Superior temporal gyrus (tissue), 1 donor: ENCODE measurements around the gene HOXB4.

Experiments used
- DNase-seq: peaks from one replicate; pipeline ENCODE4 v3.0.0-alpha.2; 2016; ENCODE audit errors: extremely low spot score

Gene HOXB4

GRCh38 chr17:48615047-48615962, 37.2 kb upstream of the HOXB4 start, which contains the start of gene HOXB8:
Gene HOXB8 (minus strand): TSS chr17:48615292. CDS start chr17:48614704, 588 bp downstream.
- no peak for DNase-seq

GRCh38 chr17:48613862-48614694, 35.9 kb upstream of the HOXB4 start:
- DNase-seq: no peak

GRCh38 chr17:48612854-48613691, 34.9 kb upstream of the HOXB4 start:
- DNase-seq: no peak

- no peak for DNase-seq
These were observed 34.3 kb upstream of the HOXB4 start for GRCh38 chr17:48612456-48612853.

- no peak for DNase-seq
These were observed 33.7 kb upstream of the HOXB4 start for GRCh38 chr17:48611681-48612455.

GRCh38 chr17:48611213-48611612, 33.1 kb upstream of the HOXB4 start:
- DNase-seq: no peak

- DNase-seq: no peak
These were observed 32.4 kb upstream of the HOXB4 start, which contains the start of gene HOXB7 for GRCh38 chr17:48610282-48611211. Gene HOXB7 (minus strand): TSS chr17:48611017. CDS start chr17:48610918, 99 bp downstream.

GRCh38 chr17:48609759-48610281, 31.7 kb upstream of the HOXB4 start:
- DNase-seq: no peak

- no peak for DNase-seq
These were observed 30.9 kb upstream of the HOXB4 start for GRCh38 chr17:48609033-48609432.

GRCh38 chr17:48608494-48608834, 30.3 kb upstream of the HOXB4 start:
- no peak for DNase-seq

- DNase-seq: no peak
These were observed 28.9 kb upstream of the HOXB4 start for GRCh38 chr17:48606892-48607614.

GRCh38 chr17:48605991-48606891, 28.1 kb upstream of the HOXB4 start:
- DNase-seq: no peak

GRCh38 chr17:48605409-48605919, 27.3 kb upstream of the HOXB4 start:
- DNase-seq: no peak

GRCh38 chr17:48604770-48605329, 26.7 kb upstream of the HOXB4 start, which contains the start of gene HOXB6:
Gene HOXB6 (minus strand): TSS chr17:48604986. CDS start chr17:48598150, 6,836 bp downstream.
- no peak for DNase-seq

GRCh38 chr17:48603959-48604769, 26.0 kb upstream of the HOXB4 start:
- DNase-seq: no peak
